ENCODE measurements around the gene SUSD5.
"Not testable (repeated sequence)": the region's sequence is repeated elsewhere in the genome, so short reads cannot be mapped to it uniquely, and the experiment has no call there.

The SUSD5 gene

DNA sequence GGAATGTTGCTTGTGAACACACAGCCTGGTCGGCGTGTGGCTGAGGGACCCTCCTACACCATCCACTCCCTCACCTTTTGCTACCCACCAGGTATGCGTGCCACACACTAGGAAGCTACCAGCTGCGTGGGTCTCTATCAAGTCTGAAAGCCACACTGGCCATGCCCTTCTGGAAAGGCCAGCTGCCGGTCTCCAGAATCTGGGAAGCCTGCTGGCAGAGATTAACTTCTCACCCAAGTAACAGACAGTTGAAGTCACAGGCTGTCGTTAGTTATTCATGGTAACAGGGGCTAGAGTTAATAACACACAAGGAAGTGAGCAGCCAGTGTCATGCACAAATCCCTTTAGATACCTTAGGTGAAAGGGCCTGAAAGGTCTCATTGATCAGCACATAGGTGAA is 48.1 kb downstream of the SUSD5 start:
- H3K27me3 ChIP-seq (replicated peaks in 2 of 5; ENCODE audit: control insufficient read depth in 4 of 5, insufficient read depth in 5 of 5, low read length in 4 of 5): no peaks in the 10 kb centered on the region
- no peaks in the 10 kb centered on the region for H3K9me3 ChIP-seq (ENCODE audit: control extremely low read depth in 1 of 5, control insufficient read depth in 4 of 5, insufficient read depth in 2 of 5, low read depth in 1 of 5, low read length in 4 of 5)
- CTCF ChIA-PET: interaction anchor here (1.3 kb wide), 1 partner anchor 14 kb away, joined by 3 read pairs; no protein-coding TSS in a partner anchor
- 100% methylated on average over 4 of the region's 6 CpGs for WGBS (ENCODE audit: insufficient coverage)
- POLR2A ChIA-PET: no interaction called here
- no peak for DNase-seq
- no peaks in the 10 kb centered on the region for H3K36me3 ChIP-seq (ENCODE audit: control insufficient read depth in 4 of 4, insufficient read depth in 4 of 4, low read length in 3 of 4)
- H3K27ac ChIP-seq (ENCODE audit: insufficient read depth in 1 of 2, low read depth in 1 of 2, low read length in 2 of 2, poor library complexity in 1 of 2, severe bottlenecking in 2 of 2): no peak overlapping the region
- no peaks in the 10 kb centered on the region for H3K4me1 ChIP-seq (ENCODE audit: control extremely low read depth in 1 of 4, control insufficient read depth in 4 of 4, insufficient read depth in 4 of 4, low read length in 3 of 4)
- no peak overlapping the region for H3K4me3 ChIP-seq (ENCODE audit: control insufficient read depth in 1 of 7, extremely low read depth in 1 of 7, insufficient read depth in 4 of 7, low read depth in 2 of 7, low read length in 6 of 7)

DNA sequence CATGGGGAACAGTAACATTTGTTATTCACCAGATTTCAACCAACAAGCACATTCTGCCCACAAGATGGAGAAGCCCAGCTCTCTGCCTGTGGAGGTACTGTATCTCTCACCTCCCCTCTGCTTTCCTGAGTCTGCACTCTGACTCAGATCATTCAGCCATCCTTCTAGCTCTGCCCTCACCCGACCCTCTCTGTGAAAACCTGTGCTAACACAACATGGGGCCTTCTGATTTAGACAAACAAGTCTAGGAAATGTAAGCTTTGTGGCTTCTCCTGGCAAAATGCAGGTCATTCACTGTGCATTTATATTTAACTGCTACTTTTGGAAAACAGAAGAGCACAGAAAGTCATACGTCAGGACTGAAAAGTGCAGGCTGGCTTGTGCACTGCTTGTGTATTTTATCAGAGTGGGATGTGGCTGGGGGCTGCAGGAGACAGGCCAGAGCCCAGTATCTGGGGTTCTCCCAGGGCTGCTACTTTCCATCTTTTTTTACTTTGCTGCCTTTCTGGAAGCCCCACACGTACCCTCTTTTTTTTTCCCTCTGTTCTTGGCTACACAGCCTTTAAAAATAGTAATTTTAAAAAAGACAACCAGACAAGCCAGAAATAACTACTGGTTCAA is 50.8 kb downstream of the SUSD5 start:
- H3K4me1 ChIP-seq (ENCODE audit: control extremely low read depth in 1 of 4, control insufficient read depth in 4 of 4, insufficient read depth in 4 of 4, low read length in 3 of 4): no peaks in the 10 kb centered on the region
- H3K4me3 ChIP-seq (ENCODE audit: control insufficient read depth in 1 of 7, extremely low read depth in 1 of 7, insufficient read depth in 4 of 7, low read depth in 2 of 7, low read length in 6 of 7): no peak overlapping the region
- H3K9me3 ChIP-seq (ENCODE audit: control extremely low read depth in 1 of 5, control insufficient read depth in 4 of 5, insufficient read depth in 2 of 5, low read depth in 1 of 5, low read length in 4 of 5): no peaks in the 10 kb centered on the region
- peak in 1 of 3 donors; percentile 0 for DNase-seq
- CTCF ChIA-PET: no interaction called here
- POLR2A ChIA-PET: no interaction called here
- H3K27ac ChIP-seq (ENCODE audit: insufficient read depth in 1 of 2, low read depth in 1 of 2, low read length in 2 of 2, poor library complexity in 1 of 2, severe bottlenecking in 2 of 2): no peak overlapping the region
- no peaks in the 10 kb centered on the region for H3K27me3 ChIP-seq (replicated peaks in 2 of 5; ENCODE audit: control insufficient read depth in 4 of 5, insufficient read depth in 5 of 5, low read length in 4 of 5)
- no peaks in the 10 kb centered on the region for H3K36me3 ChIP-seq (ENCODE audit: control insufficient read depth in 4 of 4, insufficient read depth in 4 of 4, low read length in 3 of 4)
- WGBS (ENCODE audit: insufficient coverage): 86% methylated on average over 3 of the region's 3 CpGs

DNA sequence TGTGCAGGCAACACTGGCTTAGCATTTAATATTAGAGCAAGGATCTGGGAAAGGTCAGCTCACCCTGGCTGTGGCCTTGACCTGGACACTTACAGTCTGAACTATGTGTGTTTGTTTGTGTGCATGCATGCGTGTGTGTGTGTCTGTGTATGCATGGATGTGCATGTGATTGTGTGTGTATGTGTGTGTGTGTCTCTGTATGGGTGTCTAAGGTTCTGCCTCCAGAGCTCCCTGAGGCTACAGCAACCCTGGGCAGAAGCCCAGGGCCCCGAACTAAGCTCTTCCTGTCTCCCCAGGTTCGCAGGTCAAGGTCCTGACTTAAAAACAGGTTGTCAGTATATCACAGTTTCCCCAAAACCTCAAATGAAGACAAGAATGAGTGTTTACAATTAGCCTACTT is 51.3 kb downstream of the SUSD5 start:
- Histone ChIP-seq H3K27ac (ENCODE audit: insufficient read depth in 1 of 2, low read depth in 1 of 2, low read length in 2 of 2, poor library complexity in 1 of 2, severe bottlenecking in 2 of 2) (no peak overlapping the region), H3K9me3 (ENCODE audit: control extremely low read depth in 1 of 5, control insufficient read depth in 4 of 5, insufficient read depth in 2 of 5, low read depth in 1 of 5, low read length in 4 of 5) (no peaks in the 10 kb centered on the region), H3K27me3 (replicated peaks in 2 of 5; ENCODE audit: control insufficient read depth in 4 of 5, insufficient read depth in 5 of 5, low read length in 4 of 5) (no peaks in the 10 kb centered on the region), H3K36me3 (ENCODE audit: control insufficient read depth in 4 of 4, insufficient read depth in 4 of 4, low read length in 3 of 4) (no peaks in the 10 kb centered on the region), H3K4me1 (ENCODE audit: control extremely low read depth in 1 of 4, control insufficient read depth in 4 of 4, insufficient read depth in 4 of 4, low read length in 3 of 4) (no peaks in the 10 kb centered on the region), H3K4me3 (ENCODE audit: control insufficient read depth in 1 of 7, extremely low read depth in 1 of 7, insufficient read depth in 4 of 7, low read depth in 2 of 7, low read length in 6 of 7) (no peak overlapping the region)
- ChIA-PET CTCF (interaction anchor here (0.8 kb wide), 1 partner anchor 205 kb away, joined by 4 read pairs; no protein-coding TSS in a partner anchor), POLR2A (no interaction called here)
- 100% methylated on average over 2 of the region's 3 CpGs for WGBS (ENCODE audit: insufficient coverage)
- DNase-seq: no peak

DNA sequence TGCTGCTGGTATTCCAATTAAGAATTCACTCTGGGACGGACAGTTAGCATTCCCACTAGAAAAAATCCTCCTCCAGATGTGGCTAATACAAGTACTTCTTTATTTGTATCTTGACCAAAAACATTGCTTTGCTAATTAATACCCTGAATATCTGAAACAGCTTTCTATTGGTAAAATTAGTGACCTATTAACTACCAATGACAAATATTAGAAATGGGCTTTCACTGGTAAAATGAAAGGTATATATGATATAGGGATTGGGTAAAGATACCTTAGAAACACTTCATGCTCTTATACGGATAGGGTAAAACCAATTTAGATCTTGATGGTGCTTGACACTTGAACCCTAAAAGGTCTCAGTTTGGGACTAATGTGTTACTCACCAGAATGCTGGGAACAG is 52.5 kb downstream of the SUSD5 start:
- no peak for DNase-seq
- Histone ChIP-seq H3K9me3 (ENCODE audit: control extremely low read depth in 1 of 5, control insufficient read depth in 4 of 5, insufficient read depth in 2 of 5, low read depth in 1 of 5, low read length in 4 of 5) (no peaks in the 10 kb centered on the region), H3K27ac (ENCODE audit: insufficient read depth in 1 of 2, low read depth in 1 of 2, low read length in 2 of 2, poor library complexity in 1 of 2, severe bottlenecking in 2 of 2) (no peak overlapping the region), H3K27me3 (replicated peaks in 2 of 5; ENCODE audit: control insufficient read depth in 4 of 5, insufficient read depth in 5 of 5, low read length in 4 of 5) (no peaks in the 10 kb centered on the region), H3K4me1 (ENCODE audit: control extremely low read depth in 1 of 4, control insufficient read depth in 4 of 4, insufficient read depth in 4 of 4, low read length in 3 of 4) (no peaks in the 10 kb centered on the region), H3K36me3 (ENCODE audit: control insufficient read depth in 4 of 4, insufficient read depth in 4 of 4, low read length in 3 of 4) (no peaks in the 10 kb centered on the region), H3K4me3 (ENCODE audit: control insufficient read depth in 1 of 7, extremely low read depth in 1 of 7, insufficient read depth in 4 of 7, low read depth in 2 of 7, low read length in 6 of 7) (no peak overlapping the region)
- POLR2A ChIA-PET: no interaction called here
- CTCF ChIA-PET: no interaction called here
- 100% methylated on average over 1 of the region's 2 CpGs for WGBS (ENCODE audit: insufficient coverage)

DNA sequence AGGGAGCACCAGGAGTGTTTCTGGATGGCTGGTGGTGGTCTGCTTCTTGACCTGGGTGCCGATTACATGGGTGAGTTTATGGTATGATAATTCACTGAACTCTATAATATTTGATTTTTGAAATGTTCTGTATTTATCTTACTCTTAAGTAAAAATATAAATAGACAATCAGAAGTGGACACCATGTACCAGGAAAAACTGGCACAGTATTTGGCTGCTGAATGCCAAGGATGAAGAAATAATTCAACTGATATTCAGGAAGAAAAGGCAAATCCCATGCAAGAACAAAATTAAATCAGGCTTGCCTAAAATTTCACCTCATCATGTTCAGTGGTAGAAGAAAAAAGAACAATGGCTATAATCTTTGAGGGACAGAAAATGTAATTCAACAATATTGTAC is 53.2 kb downstream of the SUSD5 start:
- ChIA-PET CTCF (no interaction called here), POLR2A (no interaction called here)
- Histone ChIP-seq H3K27me3 (replicated peaks in 2 of 5; ENCODE audit: control insufficient read depth in 4 of 5, insufficient read depth in 5 of 5, low read length in 4 of 5) (no peaks in the 10 kb centered on the region), H3K9me3 (ENCODE audit: control extremely low read depth in 1 of 5, control insufficient read depth in 4 of 5, insufficient read depth in 2 of 5, low read depth in 1 of 5, low read length in 4 of 5) (no peaks in the 10 kb centered on the region), H3K4me3 (ENCODE audit: control insufficient read depth in 1 of 7, extremely low read depth in 1 of 7, insufficient read depth in 4 of 7, low read depth in 2 of 7, low read length in 6 of 7) (no peak overlapping the region), H3K4me1 (ENCODE audit: control extremely low read depth in 1 of 4, control insufficient read depth in 4 of 4, insufficient read depth in 4 of 4, low read length in 3 of 4) (no peaks in the 10 kb centered on the region), H3K27ac (ENCODE audit: insufficient read depth in 1 of 2, low read depth in 1 of 2, low read length in 2 of 2, poor library complexity in 1 of 2, severe bottlenecking in 2 of 2) (no peak overlapping the region), H3K36me3 (ENCODE audit: control insufficient read depth in 4 of 4, insufficient read depth in 4 of 4, low read length in 3 of 4) (no peaks in the 10 kb centered on the region)
- no peak for DNase-seq
- WGBS (ENCODE audit: insufficient coverage): no CpG with 5 or more reads among the region's 1 CpG

DNA sequence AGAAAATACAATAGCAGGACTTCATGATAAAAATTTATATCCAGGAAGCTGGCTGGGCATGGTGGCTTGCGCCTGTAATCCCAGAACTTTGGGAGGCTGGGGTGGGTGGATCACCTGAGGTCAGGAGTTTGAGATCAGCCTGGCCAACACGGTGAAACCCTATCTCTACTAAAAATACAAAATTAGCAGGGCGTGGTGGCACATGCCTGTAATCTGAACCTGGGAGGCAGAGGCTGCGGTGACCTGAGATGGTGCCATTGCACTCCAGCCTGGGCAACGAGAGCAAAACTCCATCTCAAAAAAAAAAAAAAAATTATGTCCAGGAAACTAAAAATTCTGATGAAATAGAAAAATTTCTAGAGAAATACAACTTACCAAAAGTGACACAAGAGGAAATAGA is 56.0 kb downstream of the SUSD5 start:
- H3K4me3 ChIP-seq (ENCODE audit: control insufficient read depth in 1 of 7, extremely low read depth in 1 of 7, insufficient read depth in 4 of 7, low read depth in 2 of 7, low read length in 6 of 7); CTCF ChIA-PET; H3K9me3 ChIP-seq (ENCODE audit: control extremely low read depth in 1 of 5, control insufficient read depth in 4 of 5, insufficient read depth in 2 of 5, low read depth in 1 of 5, low read length in 4 of 5); H3K27me3 ChIP-seq (replicated peaks in 2 of 5; ENCODE audit: control insufficient read depth in 4 of 5, insufficient read depth in 5 of 5, low read length in 4 of 5); DNase-seq; H3K36me3 ChIP-seq (ENCODE audit: control insufficient read depth in 4 of 4, insufficient read depth in 4 of 4, low read length in 3 of 4); POLR2A ChIA-PET; H3K4me1 ChIP-seq (ENCODE audit: control extremely low read depth in 1 of 4, control insufficient read depth in 4 of 4, insufficient read depth in 4 of 4, low read length in 3 of 4); H3K27ac ChIP-seq (ENCODE audit: insufficient read depth in 1 of 2, low read depth in 1 of 2, low read length in 2 of 2, poor library complexity in 1 of 2, severe bottlenecking in 2 of 2): not testable (repeated sequence)
- 86% methylated on average over 1 of the region's 5 CpGs for WGBS (ENCODE audit: insufficient coverage)

DNA sequence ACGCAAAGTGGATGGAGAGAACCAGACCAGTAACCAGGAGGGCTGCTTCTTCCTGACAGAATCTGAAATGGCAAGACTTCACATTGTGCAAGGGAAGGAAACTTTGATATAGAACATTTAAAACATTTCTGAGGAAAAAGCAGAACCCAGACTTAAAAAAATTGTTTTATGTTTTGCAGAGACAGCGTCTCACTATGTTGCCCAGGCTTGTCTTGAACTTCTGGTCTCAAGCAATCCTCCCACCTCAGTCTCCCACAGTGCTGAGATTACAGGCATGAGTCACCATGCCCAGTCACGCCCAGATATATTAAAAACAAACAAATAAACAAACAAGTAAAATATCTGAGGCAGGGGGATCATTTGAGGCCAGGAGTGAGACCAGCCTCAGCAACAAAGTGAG is 58.6 kb downstream of the SUSD5 start:
- DNase-seq: no peak
- ChIA-PET CTCF (no interaction called here), POLR2A (no interaction called here)
- H3K27me3 ChIP-seq (replicated peaks in 2 of 5; ENCODE audit: control insufficient read depth in 4 of 5, insufficient read depth in 5 of 5, low read length in 4 of 5): no peaks in the 10 kb centered on the region
- H3K4me1 ChIP-seq (ENCODE audit: control extremely low read depth in 1 of 4, control insufficient read depth in 4 of 4, insufficient read depth in 4 of 4, low read length in 3 of 4): no peaks in the 10 kb centered on the region
- no peak overlapping the region for H3K27ac ChIP-seq (ENCODE audit: insufficient read depth in 1 of 2, low read depth in 1 of 2, low read length in 2 of 2, poor library complexity in 1 of 2, severe bottlenecking in 2 of 2)
- 100% methylated on average over 2 of the region's 3 CpGs for WGBS (ENCODE audit: insufficient coverage)
- H3K4me3 ChIP-seq (ENCODE audit: control insufficient read depth in 1 of 7, extremely low read depth in 1 of 7, insufficient read depth in 4 of 7, low read depth in 2 of 7, low read length in 6 of 7): no peak overlapping the region
- H3K36me3 ChIP-seq (ENCODE audit: control insufficient read depth in 4 of 4, insufficient read depth in 4 of 4, low read length in 3 of 4): no peaks in the 10 kb centered on the region
- no peaks in the 10 kb centered on the region for H3K9me3 ChIP-seq (ENCODE audit: control extremely low read depth in 1 of 5, control insufficient read depth in 4 of 5, insufficient read depth in 2 of 5, low read depth in 1 of 5, low read length in 4 of 5)
